GM21367 (cell line): ENCODE results near the gene CYP11A1.
"Not testable (repeated sequence)": the region's sequence is repeated elsewhere in the genome, so short reads cannot be mapped to it uniquely, and the experiment has no call there.

Source experiments
- ATAC-seq: cut with Tn5 transposase; IDR thresholded peaks from one replicate; pipeline ENCODE4 v1.9.1; 2021; ENCODE audit not compliant: unreplicated experiment

CYP11A1 gene

DNA sequence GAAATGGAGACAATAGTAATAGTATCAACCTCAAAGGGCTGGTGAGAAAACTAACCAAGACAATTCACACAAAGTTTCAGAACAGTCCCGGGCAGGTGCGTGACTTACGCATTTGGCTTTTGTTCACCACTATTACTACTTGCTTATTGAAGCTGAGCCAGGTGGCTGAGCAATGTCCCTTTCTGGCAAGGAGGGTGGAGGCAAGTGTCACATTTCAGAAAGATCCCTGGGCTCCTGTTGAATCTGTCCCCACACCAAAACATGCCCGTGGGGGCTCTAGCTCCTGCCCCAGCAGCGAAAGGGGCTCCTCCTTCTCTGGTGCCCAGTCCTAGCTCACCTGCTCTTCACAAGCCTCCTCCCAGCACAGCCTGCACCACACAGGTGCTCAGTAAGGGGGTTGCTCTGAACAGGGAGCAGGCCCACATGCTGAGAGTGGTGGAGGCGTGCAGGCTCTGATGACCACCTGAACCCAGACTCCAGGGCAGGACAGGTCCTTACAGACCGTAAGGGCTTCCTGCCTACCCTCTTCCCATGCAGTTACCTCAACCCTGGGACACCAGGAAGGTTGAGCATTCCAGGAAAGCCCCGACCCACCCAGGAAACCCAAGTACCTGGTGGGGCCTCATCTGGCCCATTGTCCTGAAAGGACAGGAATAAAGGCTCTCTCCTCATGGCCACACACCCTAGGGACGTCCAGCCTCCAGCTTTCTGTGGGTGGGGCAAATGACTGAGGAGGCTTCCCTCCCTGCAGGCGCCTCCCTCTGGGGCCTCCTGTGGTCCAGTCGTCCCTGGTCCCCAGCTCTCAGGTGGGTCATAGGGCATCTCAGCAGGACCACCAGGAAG is 33.7 kb upstream of the CYP11A1 start:
- no peak for ATAC-seq

DNA sequence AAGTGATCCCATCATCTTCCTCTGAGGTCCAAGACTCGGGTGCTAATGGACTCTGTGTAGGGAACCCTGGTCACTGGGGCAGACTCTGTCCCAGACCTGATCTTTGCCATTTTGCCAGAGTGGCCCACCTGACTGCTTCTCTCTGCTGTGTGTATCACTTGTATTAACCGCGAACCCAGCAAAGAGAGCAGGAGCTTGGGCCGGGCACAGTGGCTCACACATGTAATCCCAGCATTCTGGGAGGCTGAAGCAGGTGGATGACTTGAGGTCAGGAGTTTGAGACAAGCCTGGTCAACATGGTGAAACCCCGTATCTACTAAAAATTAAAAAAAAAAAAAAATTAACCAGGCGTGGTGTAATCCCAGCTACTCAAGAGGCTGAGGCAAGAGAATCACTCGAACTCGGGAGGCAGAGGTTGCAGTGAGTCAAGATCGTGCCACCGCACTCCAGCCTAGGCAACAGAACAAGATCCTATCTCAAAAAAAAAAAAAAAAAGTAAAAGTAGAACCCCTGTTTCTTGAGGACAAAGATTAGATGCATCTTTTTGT is 32.9 kb upstream of the CYP11A1 start:
- ATAC-seq: no peak

DNA sequence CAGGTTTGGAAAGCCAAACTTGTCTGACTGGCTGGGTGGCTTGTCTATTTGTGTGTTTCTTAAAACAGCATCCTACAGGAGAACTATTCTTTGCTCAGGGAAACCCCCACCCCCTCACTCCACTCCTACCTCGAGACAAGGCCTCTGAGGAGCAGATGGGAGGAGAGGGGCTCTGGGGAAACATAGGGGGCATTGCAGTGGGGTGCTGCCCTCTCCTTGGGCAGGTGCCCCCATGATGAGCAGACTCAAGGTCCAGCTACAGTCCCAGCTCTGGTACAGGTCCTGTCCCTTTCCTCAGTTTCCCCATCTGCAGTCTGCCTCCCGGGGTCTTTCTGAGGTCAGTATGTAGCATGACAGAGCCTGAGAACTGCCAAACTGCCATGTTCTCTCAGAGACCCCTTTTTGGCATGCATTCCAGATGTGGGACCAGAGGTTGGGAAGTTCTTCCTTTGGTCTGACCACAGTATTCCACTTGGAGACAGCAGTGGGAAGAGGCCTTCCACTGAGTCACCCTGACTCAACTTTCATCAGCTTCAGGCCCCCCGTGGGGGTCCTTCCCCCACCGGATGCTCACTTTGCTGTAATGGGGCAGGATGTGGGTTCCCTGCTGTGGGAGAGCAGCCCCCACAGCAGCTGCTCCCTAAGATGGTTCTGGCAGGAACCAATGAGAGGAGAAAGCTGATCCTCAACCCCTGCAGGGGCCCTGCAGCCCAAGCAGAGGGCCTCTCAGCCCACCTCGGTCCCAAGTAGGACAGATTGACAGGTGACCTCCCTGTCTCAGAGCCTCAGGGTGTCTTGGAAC is 32.3 kb upstream of the CYP11A1 start:
- ATAC-seq: no peak

DNA sequence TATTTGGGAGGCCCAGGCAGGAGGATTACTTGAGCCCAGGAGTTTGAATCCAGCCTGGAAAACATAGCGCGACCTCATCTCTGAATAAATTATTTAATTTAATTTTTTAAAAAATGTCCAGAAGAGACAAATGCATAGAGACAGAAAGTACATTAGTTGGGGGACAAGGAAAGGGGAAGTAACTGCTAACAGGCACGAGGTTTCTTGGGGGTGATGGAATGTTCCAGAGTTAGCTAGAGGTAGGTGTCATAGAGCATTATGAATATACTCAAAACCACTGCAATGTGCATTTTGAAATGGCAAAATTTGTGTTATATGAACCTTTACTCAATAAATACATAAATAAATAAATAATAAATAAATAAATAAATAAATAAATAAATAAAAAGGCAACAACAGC is 31.7 kb upstream of the CYP11A1 start:
- no peak for ATAC-seq

DNA sequence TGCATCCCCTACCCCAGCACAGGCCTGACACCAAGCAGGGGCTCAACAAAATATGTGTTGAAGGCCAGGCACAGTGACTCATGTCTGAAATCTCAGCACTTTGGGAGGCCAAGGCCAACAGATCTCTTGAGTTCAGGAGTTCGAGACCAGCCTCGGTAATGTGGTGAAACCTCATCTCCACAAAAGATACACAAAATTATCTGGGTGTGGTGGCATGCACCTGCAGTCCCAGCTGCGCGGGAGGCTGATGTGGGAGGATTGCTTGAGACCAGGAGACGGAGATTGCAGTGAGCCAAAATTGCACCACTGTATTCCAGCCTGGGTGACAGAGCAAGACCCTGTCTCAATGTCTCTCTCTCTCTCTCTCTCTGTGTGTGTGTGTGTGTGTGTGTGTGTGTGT is 30.7 kb upstream of the CYP11A1 start:
- ATAC-seq: no peak

DNA sequence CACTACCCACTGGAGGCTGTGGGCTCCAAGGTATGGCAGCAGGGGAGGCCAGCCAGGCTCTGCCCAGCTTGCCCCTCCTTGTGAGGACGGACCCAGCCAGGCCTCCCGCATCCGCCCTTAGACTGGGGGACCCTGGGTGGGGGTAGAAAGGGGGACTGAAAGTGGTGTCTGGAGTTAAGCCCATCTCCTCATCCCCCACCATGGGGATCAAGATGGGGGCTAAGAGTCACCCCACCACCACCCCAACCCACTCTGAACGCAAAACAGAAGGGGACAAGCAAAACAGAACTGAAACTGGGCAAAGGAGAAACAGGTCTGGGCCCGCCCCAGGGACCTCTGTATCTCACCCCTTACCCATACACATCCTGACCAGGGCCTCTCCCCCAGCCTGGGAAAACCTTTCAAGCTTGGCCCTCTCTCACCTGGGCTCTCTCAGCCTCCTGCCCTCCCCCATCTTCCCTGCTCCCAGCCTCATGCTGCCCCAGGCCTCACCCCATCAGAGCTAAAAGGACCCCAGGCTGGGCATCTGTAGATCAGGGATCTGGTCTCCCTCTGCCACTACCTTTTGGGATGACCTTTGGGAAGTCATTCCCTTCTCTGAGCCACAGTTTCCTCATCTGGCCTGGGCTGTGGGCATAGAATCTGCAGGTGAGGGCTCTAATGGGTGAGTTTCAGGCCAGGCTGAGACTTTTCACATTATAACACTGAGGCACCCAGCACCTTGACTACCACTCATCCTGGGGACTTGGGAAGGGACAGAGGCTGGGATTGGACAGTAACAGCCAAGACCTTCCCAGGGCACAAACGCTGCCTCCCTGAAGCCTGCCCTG is 30.0 kb upstream of the CYP11A1 start:
- ATAC-seq: peak; percentile 20

DNA sequence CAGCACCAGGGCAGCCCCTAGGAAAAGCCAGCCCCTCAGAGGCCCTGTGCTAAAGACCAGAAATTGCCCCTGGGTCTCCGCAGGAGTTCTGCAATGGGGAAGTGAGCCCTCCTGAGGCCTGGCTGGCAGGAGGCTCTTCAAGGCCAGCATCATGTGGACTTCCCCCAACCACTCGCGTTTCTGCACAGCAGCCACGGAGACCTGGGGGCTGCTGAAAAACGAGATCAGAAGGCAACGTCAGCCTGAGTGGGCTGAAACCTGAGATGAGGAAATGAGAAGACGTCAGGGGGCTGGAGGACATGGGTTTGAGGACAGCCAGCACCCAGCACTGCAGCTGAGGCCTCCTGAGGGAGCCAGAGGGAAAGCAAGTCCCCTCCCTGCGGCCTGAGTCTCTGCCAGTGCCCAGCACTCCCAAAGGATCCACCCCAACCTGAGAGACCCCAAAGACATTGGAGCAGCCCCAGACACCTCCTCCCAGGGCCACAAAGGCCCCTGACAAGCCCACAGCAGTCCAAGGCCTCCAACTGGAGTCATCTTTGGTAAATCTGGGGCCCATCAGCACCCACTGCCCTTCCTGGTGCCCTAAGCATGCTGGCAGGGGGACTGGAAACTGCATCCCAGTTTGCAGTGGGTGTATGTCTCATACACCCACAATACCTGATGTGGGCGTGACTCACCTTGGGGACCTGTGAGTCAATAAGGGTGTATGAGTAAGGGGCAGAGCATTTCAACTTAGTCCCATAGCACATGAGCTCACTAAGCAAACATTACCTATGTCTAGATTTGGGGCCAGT is 29.2 kb upstream of the CYP11A1 start:
- no peak for ATAC-seq

DNA sequence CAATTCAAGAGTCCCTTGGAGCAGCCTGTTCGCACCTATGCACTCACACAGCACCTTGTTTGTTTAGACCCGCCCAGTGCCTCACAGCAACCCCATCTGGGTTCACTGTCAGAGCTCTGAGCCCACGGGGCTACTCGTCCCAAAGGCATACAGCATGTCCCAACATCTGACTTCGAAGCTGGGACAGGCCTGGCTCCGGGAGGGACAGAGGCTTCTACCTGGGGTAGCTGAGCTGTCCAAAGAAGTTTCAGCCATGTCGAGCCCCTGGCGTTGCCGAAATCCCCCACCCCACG is 28.6 kb upstream of the CYP11A1 start:
- no peak for ATAC-seq

DNA sequence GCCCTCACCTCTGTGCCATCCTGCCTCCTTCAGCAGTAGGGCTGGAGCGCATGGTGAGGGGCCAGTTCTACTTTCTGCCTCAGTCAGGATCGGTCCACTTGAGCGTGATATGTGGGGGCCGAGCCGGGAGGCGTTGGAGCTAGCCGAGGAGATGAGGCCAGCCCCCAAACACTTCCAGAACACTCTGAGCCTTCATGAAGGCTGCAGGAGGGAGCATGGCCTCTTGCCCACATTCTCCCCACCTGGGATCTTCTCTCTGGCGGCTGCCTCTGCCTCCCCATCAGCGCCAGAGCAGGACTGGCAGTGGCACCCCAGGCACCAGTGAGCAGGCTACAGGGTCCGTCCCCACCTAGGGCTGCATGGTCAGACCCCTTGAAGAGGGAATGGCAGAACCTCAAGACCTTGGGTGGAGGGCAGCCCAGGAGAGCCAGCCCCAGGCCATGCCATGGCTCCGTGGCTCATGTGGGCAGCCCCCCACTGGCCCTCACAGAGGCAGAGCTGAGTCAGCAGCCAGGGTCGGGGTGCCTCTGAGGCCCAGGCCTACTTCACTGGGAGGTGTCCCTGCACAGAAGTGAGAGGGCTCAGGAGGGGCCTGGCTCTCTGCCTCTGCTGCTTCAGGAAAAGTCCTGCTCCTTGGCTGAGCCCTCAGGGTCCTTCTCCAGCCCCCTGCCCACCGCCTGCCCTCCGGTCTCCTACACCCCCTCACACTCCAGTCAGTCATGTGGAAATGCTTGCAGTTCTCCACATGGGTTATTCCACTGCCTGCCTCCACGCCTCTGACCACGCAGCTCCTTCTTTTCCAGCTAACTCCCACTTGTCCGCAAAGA is 28.1 kb upstream of the CYP11A1 start:
- no peak for ATAC-seq

DNA sequence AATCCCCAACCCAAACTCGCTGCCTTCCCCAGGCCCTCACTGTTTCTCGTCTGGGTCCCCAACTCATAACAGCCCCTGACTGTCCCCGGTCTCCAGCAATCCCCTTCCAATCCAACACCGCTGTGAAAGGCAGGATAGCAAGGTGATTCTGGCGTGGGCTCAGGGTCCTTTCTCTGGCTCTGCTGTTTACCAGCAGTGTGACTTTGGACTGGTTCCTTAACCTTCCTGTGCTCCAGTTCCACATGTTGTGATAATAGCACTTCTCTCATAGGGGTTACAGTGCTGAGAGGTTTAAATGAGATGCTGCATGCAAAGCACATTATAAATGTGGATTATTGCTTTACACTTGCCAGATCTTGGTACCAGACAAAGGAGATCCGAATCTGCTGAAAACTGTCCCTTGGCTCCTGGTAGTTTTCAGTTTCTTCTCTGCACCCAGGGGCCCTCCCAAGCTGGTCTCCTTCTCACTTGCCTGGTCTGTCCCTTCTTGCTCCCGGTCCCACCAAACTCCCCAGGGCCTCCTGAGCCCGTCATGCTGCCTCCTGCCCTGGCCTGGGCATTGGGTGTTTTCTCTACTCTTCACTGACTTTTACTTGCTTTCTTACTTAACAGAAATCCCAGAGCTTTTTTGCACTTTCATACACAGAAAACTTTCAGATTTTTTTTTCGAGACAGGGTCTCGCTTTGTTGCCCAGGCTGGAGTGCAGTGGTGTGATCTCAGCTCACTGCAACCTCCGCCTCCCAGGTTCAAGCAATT is 26.8 kb upstream of the CYP11A1 start:
- no peak for ATAC-seq

DNA sequence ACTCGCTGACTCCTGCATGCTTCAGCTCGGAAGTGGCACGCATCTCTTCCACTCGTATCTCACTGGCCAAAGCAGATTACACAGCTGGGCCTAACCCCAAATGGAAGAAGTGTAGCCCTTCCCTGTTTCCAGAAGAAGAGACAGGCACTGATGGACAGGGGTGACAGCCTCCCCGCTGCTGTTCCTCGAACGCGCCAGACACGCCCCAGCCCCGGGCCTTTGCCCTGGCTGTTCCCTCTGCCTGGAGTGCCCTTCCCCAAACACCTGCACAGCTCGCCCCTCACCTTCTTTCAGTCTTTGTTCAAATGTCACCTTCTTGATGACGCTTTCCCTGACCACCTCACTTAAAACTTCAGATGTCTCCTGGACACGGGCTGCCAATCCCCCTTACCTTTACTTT is 26.0 kb upstream of the CYP11A1 start:
- no peak for ATAC-seq

DNA sequence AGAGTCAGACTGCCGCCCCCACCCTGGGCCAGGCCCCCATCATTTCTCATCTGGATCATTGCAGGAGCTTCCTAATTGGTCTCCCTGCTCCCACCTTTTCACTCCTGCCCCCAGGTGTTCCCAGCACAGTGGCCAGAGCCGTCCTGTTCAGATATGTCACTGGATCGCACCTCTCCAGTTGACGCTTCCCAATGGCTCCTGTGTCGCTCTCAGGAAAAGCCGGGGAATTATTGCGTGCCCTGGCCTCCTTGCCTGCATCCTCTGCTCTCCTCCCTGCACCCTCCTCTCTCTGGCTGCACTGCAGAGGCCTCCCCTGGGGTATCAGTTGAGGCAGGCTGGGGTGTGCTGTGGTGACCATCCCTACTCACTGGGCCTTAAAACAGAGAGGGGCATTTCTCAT is 25.5 kb upstream of the CYP11A1 start:
- no peak for ATAC-seq

DNA sequence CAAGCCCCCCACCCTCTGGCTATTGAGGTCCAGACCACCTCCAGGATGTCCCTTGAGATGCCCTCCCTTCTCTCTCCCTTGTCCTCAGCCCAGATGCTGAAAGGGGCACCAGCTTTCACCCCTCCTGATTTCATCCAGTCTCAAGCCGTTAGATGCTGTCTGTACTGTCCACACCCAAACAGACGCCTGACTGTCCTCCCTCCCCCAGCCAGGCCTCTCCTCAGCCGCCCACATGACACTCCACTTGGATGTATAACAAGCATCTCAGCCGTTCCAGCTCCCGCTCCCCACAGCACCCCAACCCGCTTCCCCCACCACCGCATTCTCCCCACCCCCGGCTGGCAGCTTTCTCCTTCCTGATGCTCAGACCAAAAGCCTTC is 25.0 kb upstream of the CYP11A1 start:
- ATAC-seq: no peak

DNA sequence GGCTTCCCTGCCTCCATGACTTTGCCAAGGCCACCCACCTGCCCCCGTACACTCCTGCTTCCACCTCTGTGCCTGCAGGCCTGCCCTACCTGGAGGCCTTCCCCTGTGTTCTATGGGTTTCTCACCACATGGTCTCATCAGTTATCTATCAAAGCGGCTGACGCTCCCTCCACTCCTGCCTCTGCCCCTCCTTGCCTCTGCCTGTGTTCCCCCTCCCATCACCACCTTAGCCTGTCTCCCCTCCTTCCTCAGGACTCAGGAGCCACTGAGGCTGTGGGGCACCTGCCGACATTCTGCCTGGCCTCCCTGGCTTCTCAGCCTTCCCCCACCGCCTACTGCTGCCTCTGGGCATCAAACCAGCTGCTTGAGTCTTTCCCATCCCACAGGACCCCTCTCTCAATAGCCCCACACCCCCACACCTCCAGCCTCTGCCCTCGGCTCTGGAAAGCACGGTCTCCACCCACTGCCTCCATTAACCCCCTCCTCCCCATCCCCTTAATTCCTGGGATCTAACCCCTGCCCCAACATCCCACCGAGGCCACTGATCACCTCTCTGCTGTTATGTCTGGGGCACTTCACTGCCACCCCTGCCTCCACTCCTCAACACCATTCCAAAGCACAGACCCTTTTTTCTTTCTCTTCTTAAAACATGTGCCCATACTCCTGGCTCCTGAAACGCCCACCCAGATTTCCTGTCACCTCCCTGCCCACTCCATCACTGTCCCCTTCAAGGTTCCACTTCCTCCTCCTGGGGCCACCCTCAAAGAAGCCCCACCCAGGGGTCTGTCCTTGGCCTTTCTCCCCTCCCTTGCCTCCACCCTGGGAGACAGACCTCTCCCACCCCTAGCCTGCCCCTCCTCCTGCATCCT is 24.4 kb upstream of the CYP11A1 start:
- ATAC-seq: no peak

DNA sequence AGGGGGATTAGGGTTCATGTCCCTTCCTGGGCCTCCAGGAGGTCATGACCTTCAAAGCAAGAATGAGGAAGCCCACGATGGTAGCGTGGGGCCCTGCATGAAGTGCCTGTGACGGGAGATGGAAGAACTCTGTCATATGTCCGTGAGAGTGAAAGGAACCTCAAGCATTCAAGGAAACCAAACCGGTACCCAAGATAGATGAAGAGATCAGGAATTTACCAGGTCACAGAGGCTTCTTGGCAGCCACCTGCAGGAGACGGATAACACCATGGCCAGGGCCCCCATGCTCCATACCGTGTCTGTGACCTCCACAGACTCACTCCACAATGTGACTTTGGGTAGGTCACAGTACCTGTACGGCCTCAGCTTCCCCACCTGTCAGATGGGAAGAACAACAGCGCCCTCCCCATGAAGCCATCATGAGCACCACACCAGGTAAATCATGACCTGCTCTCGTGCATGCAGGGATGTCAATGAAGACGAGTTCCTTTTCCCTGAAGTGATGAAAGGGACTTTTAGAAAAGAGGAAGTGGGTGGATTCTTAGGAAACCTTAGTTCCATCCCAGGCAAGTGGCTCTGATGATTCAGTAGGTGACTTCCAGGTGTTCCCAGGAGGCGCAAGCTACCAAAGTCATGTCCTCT is 23.3 kb upstream of the CYP11A1 start:
- no peak for ATAC-seq

DNA sequence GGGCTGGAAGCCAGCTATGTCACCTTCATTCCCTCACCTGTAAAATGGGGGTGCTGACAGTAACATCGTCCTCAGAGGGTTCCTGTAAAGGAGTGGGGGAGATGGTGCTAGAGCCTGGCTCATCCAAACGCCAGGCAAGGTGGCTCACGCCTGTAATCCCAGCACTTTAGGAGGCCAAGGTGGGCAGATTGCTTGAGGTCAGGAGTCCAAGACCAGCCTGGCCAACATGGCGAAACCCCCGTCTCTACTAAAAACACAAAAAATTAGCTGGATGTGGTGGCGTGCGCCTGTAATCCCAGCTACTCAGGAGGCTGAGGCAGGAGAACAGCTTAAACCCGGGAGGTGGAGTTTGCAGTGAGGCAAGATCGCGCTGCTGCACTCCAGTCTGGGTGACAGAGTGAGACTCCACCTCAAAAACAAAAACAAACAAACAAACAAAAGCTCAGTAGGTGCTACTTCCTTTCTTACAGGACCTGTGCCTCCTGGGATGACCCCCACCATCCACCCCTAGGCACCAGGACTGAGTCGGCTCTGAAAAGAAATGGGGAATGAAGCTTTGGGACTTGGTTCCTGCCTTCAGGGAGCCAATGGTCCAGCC is 22.7 kb upstream of the CYP11A1 start:
- not testable (repeated sequence) for ATAC-seq
